MM.1S (cell line): ENCODE data around the gene TRAF1.

Experiments used
- DNase-seq: peaks from one replicate; pipeline ENCODE4 v3.0.0-alpha.2; 2015
- H2AFZ ChIP-seq: fragments of 300-600 bp; sonication (generic); 2 replicates; pipeline ENCODE4 v1.6.0; 2016; ENCODE audit warnings: antibody characterized with exemption, low read length
- H3F3A ChIP-seq: fragments of 300-600 bp; sonication (generic); 2 replicates; pipeline ENCODE4 v1.6.1; 2016; ENCODE audit warnings: mild to moderate bottlenecking, antibody characterized with exemption, low read length, moderate library complexity, mixed read lengths; ENCODE audit not compliant: insufficient read depth
- H3K27ac ChIP-seq: fragments of 300-600 bp; sonication (generic); 2 replicates; pipeline ENCODE4 v1.5.1; 2016; ENCODE audit warnings: mild to moderate bottlenecking, low read length
- H3K27me3 ChIP-seq: fragments of 300-600 bp; sonication (generic); replicated peaks from 2 replicates; pipeline ENCODE4 v1.6.0; 2016; ENCODE audit warnings: low read length; ENCODE audit not compliant: insufficient read depth
- H3K36me3 ChIP-seq: fragments of 300-600 bp; sonication (generic); replicated peaks from 2 replicates; pipeline ENCODE4 v1.6.1; 2016; ENCODE audit warnings: mild to moderate bottlenecking, low read length, mixed read lengths; ENCODE audit not compliant: insufficient read depth
- H3K4me1 ChIP-seq: fragments of 300-600 bp; sonication (generic); 2 replicates; pipeline ENCODE4 v1.6.1; 2016; ENCODE audit warnings: low read length, mixed read lengths
- H3K4me2 ChIP-seq: fragments of 300-600 bp; sonication (generic); 2 replicates; pipeline ENCODE4 v1.6.0; 2016; ENCODE audit warnings: low read depth, low read length
- H3K4me3 ChIP-seq: fragments of 300-600 bp; sonication (generic); 2 replicates; pipeline ENCODE4 v1.5.1; 2016; ENCODE audit warnings: low read length, mixed read lengths
- H3K79me2 ChIP-seq: fragments of 300-600 bp; sonication (generic); 2 replicates; pipeline ENCODE4 v1.6.1; 2016; ENCODE audit warnings: mixed run types, low read length, mixed read lengths
- H3K9ac ChIP-seq: fragments of 300-600 bp; sonication (generic); 2 replicates; pipeline ENCODE4 v1.6.1; 2016; ENCODE audit warnings: low read length, mixed read lengths
- H3K9me2 ChIP-seq: fragments of 300-600 bp; sonication (generic); replicated peaks from 2 replicates; pipeline ENCODE4 v1.6.1; 2016; ENCODE audit warnings: mild to moderate bottlenecking, low read length, mixed read lengths; ENCODE audit not compliant: insufficient read depth
- H3K9me3 ChIP-seq: fragments of 300-600 bp; sonication (generic); replicated peaks from 2 replicates; pipeline ENCODE4 v1.6.1; 2016; ENCODE audit warnings: mild to moderate bottlenecking, low read length, mixed read lengths; ENCODE audit not compliant: insufficient read depth
- H4K20me1 ChIP-seq: fragments of 300-600 bp; sonication (generic); 2 replicates; pipeline ENCODE4 v1.6.1; 2016; ENCODE audit warnings: mild to moderate bottlenecking, low read length, moderate library complexity, mixed read lengths; ENCODE audit not compliant: insufficient read depth
- CTCF ChIP-seq: fragments of 300-600 bp; sonication (generic); IDR thresholded peaks from 2 replicates; pipeline ENCODE4 v1.5.1; 2016; ENCODE audit warnings: antibody characterized with exemption, low read length, mixed read lengths
- EZH2 ChIP-seq: fragments of 300-600 bp; sonication (generic); optimal IDR thresholded peaks from 2 replicates; pipeline ENCODE3; 2017; ENCODE audit warnings: low read depth, mild to moderate bottlenecking, antibody characterized with exemption, low read length, mixed read lengths
- EZH2phosphoT487 ChIP-seq: fragments of 300-600 bp; sonication (generic); IDR thresholded peaks from 2 replicates; pipeline ENCODE4 v1.6.1; 2018; ENCODE audit warnings: antibody characterized with exemption, low read length

The TRAF1 gene

DNA sequence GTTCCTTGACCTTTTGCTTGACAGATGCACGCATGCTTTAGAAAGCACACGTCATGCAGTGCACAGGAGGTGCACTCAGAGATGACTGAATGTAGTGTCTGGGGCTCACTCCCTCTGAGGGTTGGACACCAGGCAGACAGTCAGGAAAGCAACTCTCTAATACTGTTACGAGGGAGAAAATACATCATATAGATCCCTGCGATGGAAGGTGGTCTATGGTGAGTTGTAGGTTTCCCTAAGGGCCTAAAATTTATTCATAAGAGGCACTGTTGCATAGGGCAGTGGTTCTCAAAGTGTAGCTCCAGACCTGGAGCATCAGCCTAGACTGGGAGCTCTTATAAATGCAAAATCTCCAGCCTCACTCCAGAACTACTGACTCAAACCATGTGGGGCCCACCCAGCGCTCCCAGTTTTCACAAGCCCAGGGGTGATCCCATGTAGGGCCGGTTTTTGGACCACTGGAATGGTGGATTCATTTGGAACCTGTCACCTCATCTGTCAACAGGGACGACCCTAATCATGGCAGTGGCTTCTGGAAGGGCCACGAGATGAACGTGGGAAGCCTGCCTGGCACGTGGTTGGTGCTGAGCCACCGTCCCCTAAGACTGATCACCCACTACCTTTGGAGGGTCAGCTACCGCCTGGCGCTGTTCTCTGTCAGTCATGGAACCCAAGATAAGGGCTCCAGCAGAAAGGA, 32.8 kb downstream of the TRAF1 start:
- no peak for TF ChIP-seq EZH2
- no peak for TF ChIP-seq EZH2phosphoT487
- Histone ChIP-seq H3K4me2 (no peak overlapping the region), H2AFZ (no peak overlapping the region), H4K20me1 (no peaks in the 10 kb centered on the region), H3K4me1 (peaks cover 71% of the 10 kb centered on the region), H3K27me3 (no peaks in the 10 kb centered on the region), H3K4me3 (no peak overlapping the region), H3K27ac (peak overlapping the region; percentile 98), H3K79me2 (no peaks in the 10 kb centered on the region), H3K36me3 (no peaks in the 10 kb centered on the region), H3K9me3 (no peaks in the 10 kb centered on the region), H3F3A (peaks cover 35% of the 10 kb centered on the region), H3K9me2 (no peaks in the 10 kb centered on the region), H3K9ac (peak overlapping the region; percentile 53)
- DNase-seq, result no peak

GRCh38 chr9:120892748-120893610, 33.6 kb downstream of the TRAF1 start:
- Histone ChIP-seq H3K4me3 (no peak overlapping the region), H3K36me3 (no peaks in the 10 kb centered on the region), H2AFZ (no peak overlapping the region), H3K27me3 (no peaks in the 10 kb centered on the region), H3K9ac (peak overlapping the region; percentile 63), H3K4me1 (peaks cover 64% of the 10 kb centered on the region), H3K4me2 (peak overlapping the region; percentile 45), H3K9me2 (no peaks in the 10 kb centered on the region), H3K79me2 (no peaks in the 10 kb centered on the region), H3K27ac (peak overlapping the region; percentile 98), H3F3A (peaks cover 35% of the 10 kb centered on the region), H4K20me1 (no peaks in the 10 kb centered on the region), H3K9me3 (no peaks in the 10 kb centered on the region)
- DNase-seq, result peak; percentile 96
- no peak for TF ChIP-seq CTCF
- TF ChIP-seq EZH2, result no peak
- TF ChIP-seq EZH2phosphoT487, result no peak

DNA sequence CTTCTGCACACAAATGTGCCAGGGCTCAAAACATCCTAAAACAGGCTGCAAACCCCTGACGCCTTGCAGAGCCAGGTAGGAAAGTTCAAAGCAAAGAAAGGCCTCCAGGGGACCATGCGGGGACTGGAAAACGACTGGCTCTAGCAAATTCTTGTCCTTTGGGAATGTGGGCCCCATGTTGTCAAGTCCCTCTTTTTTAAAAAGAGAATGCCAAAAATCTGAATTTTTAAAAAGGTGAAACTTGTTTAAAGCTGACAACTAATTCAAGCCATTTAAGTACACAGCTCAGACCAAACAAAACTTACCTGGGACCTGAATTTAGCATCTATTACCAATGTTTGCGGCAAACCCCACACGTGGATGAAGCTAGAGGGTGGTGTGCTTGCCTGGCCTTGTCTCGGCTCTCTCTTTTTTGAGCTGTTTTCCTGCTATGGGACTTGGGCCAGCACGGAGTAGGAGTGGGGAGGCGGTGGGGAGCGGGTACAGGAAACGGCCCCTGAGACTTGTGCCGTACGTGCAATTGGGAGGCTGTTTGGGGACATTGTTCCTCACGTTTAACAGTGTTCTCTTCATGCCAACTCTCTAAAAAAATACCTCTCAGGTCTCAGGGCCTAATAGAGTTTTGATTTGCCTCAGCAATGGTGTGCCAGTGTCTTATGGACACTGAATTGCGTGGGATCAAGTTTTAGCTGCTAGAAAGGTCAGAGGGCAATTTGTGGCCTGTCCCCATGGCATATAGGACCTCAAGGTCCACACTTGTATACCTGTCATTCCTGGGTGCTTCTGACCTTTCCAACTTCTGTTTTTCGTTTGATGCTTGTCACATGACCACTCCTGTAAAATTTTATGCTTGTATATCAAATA, 34.5 kb downstream of the TRAF1 start:
- H3K4me1 ChIP-seq, result peaks cover 55% of the 10 kb centered on the region
- peak overlapping the region; percentile 25 for H2AFZ ChIP-seq

More for the DNA sequence above, 34.5 kb downstream of the TRAF1 start:
- Histone ChIP-seq H3K9ac (peak overlapping the region; percentile 63), H3K27ac (peak overlapping the region; percentile 98), H4K20me1 (no peaks in the 10 kb centered on the region), H3K36me3 (no peaks in the 10 kb centered on the region), H3K27me3 (no peaks in the 10 kb centered on the region), H3K4me3 (no peak overlapping the region), H3K79me2 (no peaks in the 10 kb centered on the region), H3K4me2 (peak overlapping the region; percentile 29; the same call in 1 of the 2 replicates), H3K9me3 (no peaks in the 10 kb centered on the region), H3F3A (peaks cover 30% of the 10 kb centered on the region), H3K9me2 (no peaks in the 10 kb centered on the region)
- TF ChIP-seq CTCF, result no peak
- no peak for TF ChIP-seq EZH2phosphoT487
- no peak for TF ChIP-seq EZH2
- DNase-seq, result no peak
